Measurements from ENCODE around the gene SHISA5.

Gene SHISA5, protein sequence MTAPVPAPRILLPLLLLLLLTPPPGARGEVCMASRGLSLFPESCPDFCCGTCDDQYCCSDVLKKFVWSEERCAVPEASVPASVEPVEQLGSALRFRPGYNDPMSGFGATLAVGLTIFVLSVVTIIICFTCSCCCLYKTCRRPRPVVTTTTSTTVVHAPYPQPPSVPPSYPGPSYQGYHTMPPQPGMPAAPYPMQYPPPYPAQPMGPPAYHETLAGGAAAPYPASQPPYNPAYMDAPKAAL

GRCh38 chr3:48504051-48504946, at the start of gene SHISA5:
TSS of gene SHISA5 (minus strand) at chr3:48504174. CDS start at chr3:48504094, 80 bp downstream.
- TF ChIP-seq ZFX (IDR thresholded peaks at IDR 0.05): no peak
- TF ChIP-seq, protein P1, sequence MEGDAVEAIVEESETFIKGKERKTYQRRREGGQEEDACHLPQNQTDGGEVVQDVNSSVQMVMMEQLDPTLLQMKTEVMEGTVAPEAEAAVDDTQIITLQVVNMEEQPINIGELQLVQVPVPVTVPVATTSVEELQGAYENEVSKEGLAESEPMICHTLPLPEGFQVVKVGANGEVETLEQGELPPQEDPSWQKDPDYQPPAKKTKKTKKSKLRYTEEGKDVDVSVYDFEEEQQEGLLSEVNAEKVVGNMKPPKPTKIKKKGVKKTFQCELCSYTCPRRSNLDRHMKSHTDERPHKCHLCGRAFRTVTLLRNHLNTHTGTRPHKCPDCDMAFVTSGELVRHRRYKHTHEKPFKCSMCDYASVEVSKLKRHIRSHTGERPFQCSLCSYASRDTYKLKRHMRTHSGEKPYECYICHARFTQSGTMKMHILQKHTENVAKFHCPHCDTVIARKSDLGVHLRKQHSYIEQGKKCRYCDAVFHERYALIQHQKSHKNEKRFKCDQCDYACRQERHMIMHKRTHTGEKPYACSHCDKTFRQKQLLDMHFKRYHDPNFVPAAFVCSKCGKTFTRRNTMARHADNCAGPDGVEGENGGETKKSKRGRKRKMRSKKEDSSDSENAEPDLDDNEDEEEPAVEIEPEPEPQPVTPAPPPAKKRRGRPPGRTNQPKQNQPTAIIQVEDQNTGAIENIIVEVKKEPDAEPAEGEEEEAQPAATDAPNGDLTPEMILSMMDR (conservative IDR thresholded peaks at IDR 0.05): no peak
- H3K27ac ChIP-seq: peak within 1 kb of the TSS; percentile 99

- no peak for TF ChIP-seq ZFX (IDR thresholded peaks at IDR 0.05)
- TF ChIP-seq, protein P1 (conservative IDR thresholded peaks at IDR 0.05): no peak
- no peak overlapping the region for H3K27ac ChIP-seq
Measured at GRCh38 chr3:48553361-48553760, 49.4 kb upstream of the SHISA5 start.

DNA sequence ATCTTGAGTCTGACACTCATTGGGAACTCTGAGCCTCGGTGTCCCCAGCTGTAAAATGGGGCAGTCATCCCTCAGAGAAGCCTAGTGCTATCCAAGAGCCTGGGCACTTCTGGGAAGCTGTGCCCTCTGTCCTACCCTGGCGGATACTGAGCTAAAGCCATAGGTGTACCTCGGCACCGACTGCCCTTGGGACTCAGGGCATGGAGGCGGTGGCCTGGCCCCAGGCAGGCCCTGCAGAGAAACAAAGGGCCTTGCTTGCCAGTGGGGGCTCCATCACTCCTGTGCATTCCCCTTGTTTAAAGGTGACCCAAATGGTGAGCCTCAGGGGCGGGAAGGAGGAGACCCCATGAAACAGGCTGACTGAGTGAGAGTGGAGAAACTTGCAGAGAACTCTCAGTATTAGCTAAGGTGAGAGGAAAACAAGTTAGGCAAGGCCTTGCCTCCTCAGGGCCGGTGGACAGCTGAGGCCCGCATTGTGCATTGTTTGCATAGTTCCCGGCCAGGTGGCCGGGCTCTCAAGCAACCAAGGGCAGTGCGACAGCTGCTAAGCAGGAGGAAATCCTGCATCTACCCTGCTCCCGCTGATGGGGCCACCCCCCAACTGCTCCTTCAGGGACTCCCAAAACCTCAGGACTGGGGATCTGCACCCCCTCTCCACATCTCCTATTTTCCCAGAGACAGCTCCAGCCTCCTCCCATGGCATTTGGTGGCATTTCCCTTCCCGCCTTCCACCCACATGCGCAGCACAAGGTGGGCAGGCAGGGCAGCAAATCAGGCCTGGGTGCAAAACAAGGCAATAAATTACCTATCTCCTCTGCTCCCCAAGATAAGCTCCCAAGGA, 48.4 kb upstream of the SHISA5 start:
- H3K27ac ChIP-seq: peak overlapping the region; percentile 20; the same call in 1 of the 2 replicates
- TF ChIP-seq ZFX (IDR thresholded peaks at IDR 0.05): no peak
- TF ChIP-seq, protein P1 (conservative IDR thresholded peaks at IDR 0.05): no peak

DNA sequence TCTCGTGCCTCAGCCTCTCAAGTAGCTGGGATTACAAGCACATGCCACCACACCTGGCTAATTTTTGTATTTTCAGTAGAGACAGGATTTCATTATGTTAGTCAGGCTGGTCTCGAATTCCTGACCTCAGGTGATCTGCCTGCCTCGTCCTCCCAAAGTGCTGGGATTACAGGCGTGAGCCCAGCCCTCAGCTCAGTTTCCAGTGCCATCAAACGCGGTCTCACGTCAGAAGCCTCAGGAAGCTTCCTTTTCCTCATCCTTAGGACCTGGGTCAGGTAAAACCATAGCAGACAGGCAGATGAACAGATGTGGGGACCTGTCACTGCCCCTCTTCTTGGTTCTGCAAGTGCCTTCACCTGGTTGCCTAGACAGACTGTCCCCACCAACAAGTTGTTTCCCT, 47.7 kb upstream of the SHISA5 start:
- peak overlapping the region; percentile 20; the same call in 1 of the 2 replicates for H3K27ac ChIP-seq

GRCh38 chr3:48548729-48549705, 45.0 kb upstream of the SHISA5 start:
- H3K27ac ChIP-seq: no peak overlapping the region; the same call in 1 of the 2 replicates
- TF ChIP-seq, protein P1 (conservative IDR thresholded peaks at IDR 0.05): peak; percentile 93
- TF ChIP-seq ZFX (IDR thresholded peaks at IDR 0.05): no peak

- no peak overlapping the region for H3K27ac ChIP-seq
- TF ChIP-seq, protein P1 (conservative IDR thresholded peaks at IDR 0.05): no peak
- no peak for TF ChIP-seq ZFX (IDR thresholded peaks at IDR 0.05)
Measured at GRCh38 chr3:48548126-48548525, 44.2 kb upstream of the SHISA5 start.
